Uterus (tissue), 2 donors: Measurements from ENCODE around the gene SVOP.

Experiments
- POLR2A ChIP-seq, 2 donors: fragments of 450-650 bp; IDR thresholded peaks; one replicate each; pipeline ENCODE4 v1.6.1; 2016; ENCODE audit warnings: antibody characterized with exemption in 2 of 2, mild to moderate bottlenecking in 1 of 2, moderate library complexity in 1 of 2
- TF ChIP-seq, protein P1 (sequence below), 4 experiments: fragments of 200-600 bp in 2 of 4; fragments of 450-650 bp in 2 of 4; sonication (generic) in 2 of 4; IDR thresholded peaks; one replicate each; pipeline ENCODE4 v1.5.1; 2016 to 2019; ENCODE audit warnings: antibody characterized with exemption in 4 of 4, mild to moderate bottlenecking in 2 of 4, moderate library complexity in 1 of 4

DNA sequence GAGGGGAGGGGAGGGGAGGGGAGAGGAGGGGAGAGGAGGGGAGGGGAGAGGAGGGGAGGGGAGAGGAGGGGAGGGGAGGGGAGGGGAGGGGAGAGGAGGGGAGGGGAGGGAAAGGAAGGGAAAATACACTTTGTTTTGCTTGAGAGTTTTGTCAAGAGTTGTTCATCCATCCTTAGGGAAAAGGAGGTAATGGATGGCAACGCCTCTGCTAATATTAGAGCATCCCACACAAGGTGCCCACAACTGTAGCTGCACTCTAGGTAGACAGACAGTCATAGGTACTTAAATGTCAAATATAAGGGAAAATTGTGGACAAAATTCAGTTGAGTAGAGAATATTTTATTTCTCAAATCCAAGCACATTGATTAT is 161.0 kb downstream of the SVOP start:
- TF ChIP-seq, protein P1, sequence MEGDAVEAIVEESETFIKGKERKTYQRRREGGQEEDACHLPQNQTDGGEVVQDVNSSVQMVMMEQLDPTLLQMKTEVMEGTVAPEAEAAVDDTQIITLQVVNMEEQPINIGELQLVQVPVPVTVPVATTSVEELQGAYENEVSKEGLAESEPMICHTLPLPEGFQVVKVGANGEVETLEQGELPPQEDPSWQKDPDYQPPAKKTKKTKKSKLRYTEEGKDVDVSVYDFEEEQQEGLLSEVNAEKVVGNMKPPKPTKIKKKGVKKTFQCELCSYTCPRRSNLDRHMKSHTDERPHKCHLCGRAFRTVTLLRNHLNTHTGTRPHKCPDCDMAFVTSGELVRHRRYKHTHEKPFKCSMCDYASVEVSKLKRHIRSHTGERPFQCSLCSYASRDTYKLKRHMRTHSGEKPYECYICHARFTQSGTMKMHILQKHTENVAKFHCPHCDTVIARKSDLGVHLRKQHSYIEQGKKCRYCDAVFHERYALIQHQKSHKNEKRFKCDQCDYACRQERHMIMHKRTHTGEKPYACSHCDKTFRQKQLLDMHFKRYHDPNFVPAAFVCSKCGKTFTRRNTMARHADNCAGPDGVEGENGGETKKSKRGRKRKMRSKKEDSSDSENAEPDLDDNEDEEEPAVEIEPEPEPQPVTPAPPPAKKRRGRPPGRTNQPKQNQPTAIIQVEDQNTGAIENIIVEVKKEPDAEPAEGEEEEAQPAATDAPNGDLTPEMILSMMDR (IDR thresholded peaks at IDR 0.05): no peak
- TF ChIP-seq POLR2A (IDR thresholded peaks at IDR 0.05): no peak
